ENCODE data around the gene SNRNP27.
"Not testable (repeated sequence)": the region's sequence is repeated elsewhere in the genome, so short reads cannot be mapped to it uniquely, and the experiment has no call there.

The SNRNP27 gene

DNA sequence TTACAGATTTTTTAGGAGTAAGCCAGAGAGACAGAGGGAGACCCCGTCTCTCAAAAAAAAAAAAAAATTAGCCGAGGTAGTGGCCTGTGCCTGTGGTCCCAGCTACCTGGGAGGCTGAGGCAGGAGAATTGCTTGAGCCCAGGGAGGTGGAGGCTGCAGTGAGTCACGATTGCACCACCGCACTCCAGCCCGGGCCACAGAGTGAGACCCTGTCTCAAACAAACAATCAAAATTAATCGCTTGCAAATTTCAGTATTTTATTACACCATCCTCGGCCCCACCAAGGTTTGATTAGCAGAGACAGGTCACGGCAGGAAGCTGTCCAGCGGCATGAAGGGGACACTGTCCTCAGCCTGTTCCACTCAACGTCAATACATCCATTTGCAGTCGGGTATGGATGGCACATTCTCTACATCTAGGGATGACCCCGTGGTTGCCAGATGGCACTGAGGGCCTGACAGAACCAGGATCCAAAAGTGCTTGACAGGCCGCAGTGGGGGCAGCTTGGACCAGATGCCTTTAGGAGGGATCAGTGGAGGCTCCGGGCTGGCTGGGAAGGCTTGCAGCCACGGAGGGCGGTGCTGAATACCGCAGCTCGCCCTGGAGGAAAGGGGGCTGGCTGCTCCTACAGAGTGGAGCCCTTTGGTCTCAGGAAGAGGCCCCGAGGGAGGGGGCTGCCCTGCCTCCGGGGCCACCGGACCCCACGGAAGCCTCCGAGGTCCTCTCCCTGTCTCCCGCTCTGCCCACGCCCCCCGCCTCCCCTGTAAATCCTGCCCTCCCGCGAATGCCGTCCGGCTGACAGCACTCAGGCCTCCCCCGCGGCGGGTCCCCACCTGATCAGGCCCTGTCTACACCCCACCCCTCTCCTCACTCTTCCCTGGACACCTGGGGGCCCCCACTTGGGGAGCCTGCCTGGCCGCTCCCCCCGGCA, 54.5 kb downstream of the SNRNP27 start:
- no peak for DNase-seq

DNA sequence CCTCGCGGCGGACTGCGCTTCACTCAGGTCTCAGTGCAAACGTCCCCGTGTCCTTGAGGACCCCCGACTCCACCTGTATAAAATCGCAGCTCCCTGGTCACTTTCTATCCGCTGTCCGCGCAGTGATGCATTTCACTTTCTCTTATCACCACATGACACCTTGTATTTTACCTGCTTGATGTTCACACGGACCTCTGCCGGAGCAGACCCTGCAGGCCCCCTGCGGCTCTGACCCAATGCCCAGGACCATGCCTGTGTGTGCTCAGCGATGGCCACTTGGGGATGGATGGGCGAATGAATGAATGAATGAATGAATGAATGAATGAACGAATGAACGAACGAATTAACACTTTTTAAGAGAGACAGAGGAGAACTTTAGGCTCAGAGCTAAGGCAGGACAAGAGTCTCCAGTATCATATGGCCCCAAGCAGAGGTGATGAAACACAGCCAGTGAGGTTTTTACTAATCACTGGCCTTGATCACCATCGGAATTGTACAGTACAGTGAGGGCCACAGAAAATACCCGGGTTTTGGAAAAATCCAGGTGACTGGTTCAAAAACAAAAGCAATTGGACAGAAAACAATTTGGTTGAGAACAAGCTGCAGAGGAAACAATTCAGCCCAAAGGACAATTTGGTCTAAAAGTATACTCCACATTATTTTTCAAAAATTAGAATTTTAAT, 55.3 kb downstream of the SNRNP27 start:
- no peak for DNase-seq

DNA sequence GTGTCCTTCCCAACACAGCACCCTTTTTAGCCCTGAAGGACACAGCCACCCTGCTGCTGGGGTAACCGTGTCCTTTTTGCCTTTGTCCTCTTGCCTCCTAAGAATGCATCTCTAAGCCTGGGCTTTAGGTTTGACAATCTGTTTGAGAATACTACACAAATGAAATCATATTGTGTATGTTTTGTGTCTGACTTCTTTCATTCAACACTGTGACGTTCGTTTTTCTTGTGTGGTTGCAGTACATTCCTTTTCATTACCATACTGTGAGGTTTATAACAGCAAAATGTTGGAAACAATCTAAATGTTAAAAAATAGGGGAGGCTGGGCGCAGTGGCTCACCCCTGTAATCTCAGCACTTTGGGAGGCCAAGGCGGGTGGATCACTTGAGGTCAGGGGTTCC, 56.5 kb downstream of the SNRNP27 start:
- DNase-seq: no peak

DNA sequence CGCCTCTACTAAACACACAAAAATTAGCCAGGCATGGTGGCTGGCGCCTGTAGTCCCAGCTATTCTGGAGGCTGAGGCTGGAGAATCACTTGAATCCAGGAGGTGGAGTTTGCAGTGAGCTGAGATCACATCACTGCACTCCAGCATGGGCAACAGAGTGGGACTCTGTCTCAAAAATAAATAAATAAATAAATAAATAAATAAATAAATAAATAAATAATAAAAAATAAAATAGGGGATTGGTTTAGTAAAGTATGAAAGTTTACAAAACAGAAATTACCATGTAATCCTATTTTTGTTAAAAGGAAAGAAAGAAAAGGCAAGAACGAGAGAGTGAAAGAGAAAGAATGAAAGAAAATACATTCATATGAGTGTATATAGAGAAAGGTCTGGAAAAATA, 56.9 kb downstream of the SNRNP27 start:
- not testable (repeated sequence) for DNase-seq

DNA sequence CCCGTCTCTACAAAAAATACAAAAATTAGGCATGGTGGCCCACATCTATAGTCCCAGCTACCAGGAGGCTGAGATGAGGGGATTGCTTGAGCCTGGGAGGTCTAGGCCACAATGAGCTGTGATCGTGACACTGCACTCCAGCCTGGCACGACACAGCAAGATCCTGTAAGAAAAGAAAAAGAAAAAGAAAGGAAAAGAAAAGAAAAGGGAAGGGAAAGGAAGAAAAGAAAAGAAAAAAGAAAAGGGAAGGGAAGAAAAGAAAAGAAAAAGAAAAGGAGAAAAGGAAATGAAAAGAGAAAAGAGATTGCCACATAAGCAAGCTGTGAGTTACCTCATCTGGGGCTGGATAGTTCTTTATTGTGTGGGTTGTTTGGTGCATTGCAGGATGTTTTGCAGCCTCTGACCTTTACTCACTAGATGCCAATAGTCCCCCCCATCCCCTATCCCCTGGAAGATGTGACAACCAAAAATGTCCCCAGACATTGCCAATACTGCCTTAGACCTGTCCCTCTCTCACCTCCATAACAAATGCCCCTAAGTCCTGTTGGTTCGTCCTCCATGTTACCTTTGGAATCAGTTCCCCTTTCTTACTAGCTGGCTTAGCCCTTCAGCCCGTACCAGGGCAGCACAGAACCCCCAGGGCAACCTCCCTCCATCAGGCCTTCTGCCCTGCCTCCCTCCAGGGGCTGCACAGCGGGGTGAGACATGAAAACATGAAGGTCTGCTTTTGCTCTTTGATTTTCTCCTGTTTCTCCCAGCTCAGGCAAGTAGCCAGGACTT, 58.8 kb downstream of the SNRNP27 start:
- no peak for DNase-seq

DNA sequence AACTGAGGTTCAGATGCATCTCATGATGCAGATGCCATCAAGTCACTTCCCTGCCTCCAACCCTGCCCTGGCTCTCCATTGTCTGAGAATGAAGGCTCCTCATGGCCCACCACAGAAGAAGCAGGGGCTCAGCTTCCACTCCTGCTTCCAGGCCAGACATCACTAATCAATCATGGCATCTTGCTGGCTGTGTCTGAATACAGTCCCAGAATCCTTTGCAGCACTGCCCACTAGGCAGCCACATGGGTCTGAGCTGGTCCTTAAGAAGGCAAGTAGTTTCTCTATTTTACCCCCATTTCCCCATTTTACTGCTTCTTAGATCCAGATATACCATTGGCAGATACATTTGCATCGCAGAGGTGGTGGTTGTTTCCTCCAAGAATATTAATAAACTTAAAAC, 60.3 kb downstream of the SNRNP27 start:
- no peak for DNase-seq
